Skin of body (tissue), 2 donors: ENCODE results near the gene SOX15. TPM values are rescaled to one million over a fixed set of nuclear protein-coding genes. Genes with fewer than 3 reads are reported as not detected.
"Not testable (repeated sequence)": the region's sequence is repeated elsewhere in the genome, so short reads cannot be mapped to it uniquely, and the experiment has no call there.

ENCODE experiments used
- DNase-seq: peaks from one replicate; lab custom pipeline; 2025; lab: John Stamatoyannopoulos, UW
- total RNA-seq: library from RNA; depleted of rRNA; stranded (reverse); fragments of >200 nt; gene quantifications from one replicate; pipeline ENCODE4 v1.2.3, GENCODE V29; 2014

SOX15 gene
- 7.8 TPM for total RNA-seq

GRCh38 chr17:7589891-7590691, at the start of gene SOX15:
TSS of gene SOX15 (minus strand) at chr17:7590094. CDS start at chr17:7589676, 418 bp downstream.
- no peak for DNase-seq

GRCh38 chr17:7636163-7636562, 46.3 kb upstream of the SOX15 start:
- no peak for DNase-seq

GRCh38 chr17:7634384-7634783, 44.5 kb upstream of the SOX15 start:
- DNase-seq: no peak

GRCh38 chr17:7633093-7633492, 43.2 kb upstream of the SOX15 start:
- no peak for DNase-seq

- DNase-seq: no peak
Observed at GRCh38 chr17:7632492-7632894, 42.6 kb upstream of the SOX15 start.

GRCh38 chr17:7631398-7632380, 41.8 kb upstream of the SOX15 start:
- no peak for DNase-seq

GRCh38 chr17:7629939-7630571, 40.2 kb upstream of the SOX15 start, which contains the start of gene SHBG:
TSS of gene SHBG (plus strand) at chr17:7630135. CDS start at chr17:7630173, 38 bp downstream.
- no peak for DNase-seq

GRCh38 chr17:7627250-7628121, 37.6 kb upstream of the SOX15 start, which contains the start of gene SAT2:
TSS of gene SAT2 (minus strand) at chr17:7627821. CDS start at chr17:7627635, 186 bp downstream.
- DNase-seq: peak; percentile 90

GRCh38 chr17:7626956-7627249, 37.0 kb upstream of the SOX15 start:
- DNase-seq: no peak

- no peak for DNase-seq
Observed at GRCh38 chr17:7626307-7626706, 36.4 kb upstream of the SOX15 start.

- not testable (repeated sequence) for DNase-seq
Observed at GRCh38 chr17:7625749-7626148, 35.9 kb upstream of the SOX15 start.

- no peak for DNase-seq
Observed at GRCh38 chr17:7623661-7624060, 33.8 kb upstream of the SOX15 start.

- DNase-seq: no peak
Observed at GRCh38 chr17:7620835-7621234, 30.9 kb upstream of the SOX15 start.

GRCh38 chr17:7618608-7619007, 28.7 kb upstream of the SOX15 start:
- no peak for DNase-seq

- no peak for DNase-seq
Observed at GRCh38 chr17:7615265-7615747, 25.4 kb upstream of the SOX15 start.

- peak; percentile 100 for DNase-seq
Observed at GRCh38 chr17:7614425-7615264, 24.8 kb upstream of the SOX15 start, which contains the start of gene FXR2. TSS of gene FXR2 (minus strand) at chr17:7614897. CDS start at chr17:7614532, 365 bp downstream.

- no peak for DNase-seq
Observed at GRCh38 chr17:7613769-7614424, 24.0 kb upstream of the SOX15 start.

- DNase-seq: no peak
Observed at GRCh38 chr17:7612294-7612640, 22.4 kb upstream of the SOX15 start.
